ENCODE data around the gene ATP9A.
"Not testable (repeated sequence)": the region's sequence is repeated elsewhere in the genome, so short reads cannot be mapped to it uniquely, and the experiment has no call there.

The ATP9A gene

GRCh38 chr20:51660672-51661608 lies 107.2 kb downstream of the ATP9A start:
- no peak for DNase-seq
- no peaks in the 10 kb centered on the region for H3K27me3 ChIP-seq (replicated peaks; ENCODE audit: control insufficient read depth, insufficient read depth, low read length, poor library complexity, severe bottlenecking)
- H3K36me3 ChIP-seq (ENCODE audit: control insufficient read depth, insufficient read depth, low read length) = no peaks in the 10 kb centered on the region
- no peaks in the 10 kb centered on the region for H3K9me3 ChIP-seq (ENCODE audit: control insufficient read depth, low read length)
- no peak overlapping the region for H3K27ac ChIP-seq (ENCODE audit: insufficient read depth, low read length, poor library complexity, severe bottlenecking)
- H3K4me1 ChIP-seq (ENCODE audit: control insufficient read depth, insufficient read depth, low read length, poor library complexity, severe bottlenecking) = peaks cover 5% of the 10 kb centered on the region
- H3K4me3 ChIP-seq (ENCODE audit: insufficient read depth, low read depth, low read length, poor library complexity, severe bottlenecking) = no peak overlapping the region

GRCh38 chr20:51659491-51660050 lies 108.6 kb downstream of the ATP9A start:
- Histone ChIP-seq H3K36me3 (ENCODE audit: control insufficient read depth, insufficient read depth, low read length) (no peaks in the 10 kb centered on the region), H3K27ac (ENCODE audit: insufficient read depth, low read length, poor library complexity, severe bottlenecking) (no peak overlapping the region), H3K4me1 (ENCODE audit: control insufficient read depth, insufficient read depth, low read length, poor library complexity, severe bottlenecking) (peaks cover 5% of the 10 kb centered on the region), H3K9me3 (ENCODE audit: control insufficient read depth, low read length) (no peaks in the 10 kb centered on the region), H3K27me3 (replicated peaks; ENCODE audit: control insufficient read depth, insufficient read depth, low read length, poor library complexity, severe bottlenecking) (no peaks in the 10 kb centered on the region), H3K4me3 (ENCODE audit: insufficient read depth, low read depth, low read length, poor library complexity, severe bottlenecking) (no peak overlapping the region)
- no peak for DNase-seq

GRCh38 chr20:51656726-51657260 lies 111.4 kb downstream of the ATP9A start:
- Histone ChIP-seq H3K4me1 (ENCODE audit: control insufficient read depth, insufficient read depth, low read length, poor library complexity, severe bottlenecking) (peaks cover 5% of the 10 kb centered on the region), H3K4me3 (ENCODE audit: insufficient read depth, low read depth, low read length, poor library complexity, severe bottlenecking) (no peak overlapping the region), H3K27ac (ENCODE audit: insufficient read depth, low read length, poor library complexity, severe bottlenecking) (no peak overlapping the region), H3K36me3 (ENCODE audit: control insufficient read depth, insufficient read depth, low read length) (no peaks in the 10 kb centered on the region), H3K27me3 (replicated peaks; ENCODE audit: control insufficient read depth, insufficient read depth, low read length, poor library complexity, severe bottlenecking) (no peaks in the 10 kb centered on the region), H3K9me3 (ENCODE audit: control insufficient read depth, low read length) (no peaks in the 10 kb centered on the region)
- no peak for DNase-seq

- not testable (repeated sequence) for H3K27ac ChIP-seq (ENCODE audit: insufficient read depth, low read length, poor library complexity, severe bottlenecking); H3K4me1 ChIP-seq (ENCODE audit: control insufficient read depth, insufficient read depth, low read length, poor library complexity, severe bottlenecking); H3K36me3 ChIP-seq (ENCODE audit: control insufficient read depth, insufficient read depth, low read length); H3K4me3 ChIP-seq (ENCODE audit: insufficient read depth, low read depth, low read length, poor library complexity, severe bottlenecking); DNase-seq; H3K9me3 ChIP-seq (ENCODE audit: control insufficient read depth, low read length); H3K27me3 ChIP-seq (replicated peaks; ENCODE audit: control insufficient read depth, insufficient read depth, low read length, poor library complexity, severe bottlenecking)
These were observed 112.1 kb downstream of the ATP9A start for GRCh38 chr20:51656089-51656488.

- Histone ChIP-seq H3K4me3 (ENCODE audit: insufficient read depth, low read depth, low read length, poor library complexity, severe bottlenecking) (no peak overlapping the region), H3K27me3 (replicated peaks; ENCODE audit: control insufficient read depth, insufficient read depth, low read length, poor library complexity, severe bottlenecking) (no peaks in the 10 kb centered on the region), H3K36me3 (ENCODE audit: control insufficient read depth, insufficient read depth, low read length) (no peaks in the 10 kb centered on the region), H3K4me1 (ENCODE audit: control insufficient read depth, insufficient read depth, low read length, poor library complexity, severe bottlenecking) (no peaks in the 10 kb centered on the region), H3K9me3 (ENCODE audit: control insufficient read depth, low read length) (no peaks in the 10 kb centered on the region), H3K27ac (ENCODE audit: insufficient read depth, low read length, poor library complexity, severe bottlenecking) (no peak overlapping the region)
- DNase-seq = no peak
These were observed 113.7 kb downstream of the ATP9A start for GRCh38 chr20:51654495-51654894.

GRCh38 chr20:51654060-51654459 lies 114.1 kb downstream of the ATP9A start:
- no peak overlapping the region for H3K27ac ChIP-seq (ENCODE audit: insufficient read depth, low read length, poor library complexity, severe bottlenecking)
- H3K36me3 ChIP-seq (ENCODE audit: control insufficient read depth, insufficient read depth, low read length) = no peaks in the 10 kb centered on the region
- H3K4me3 ChIP-seq (ENCODE audit: insufficient read depth, low read depth, low read length, poor library complexity, severe bottlenecking) = no peak overlapping the region
- no peak for DNase-seq
- no peaks in the 10 kb centered on the region for H3K9me3 ChIP-seq (ENCODE audit: control insufficient read depth, low read length)
- H3K4me1 ChIP-seq (ENCODE audit: control insufficient read depth, insufficient read depth, low read length, poor library complexity, severe bottlenecking) = no peaks in the 10 kb centered on the region
- no peaks in the 10 kb centered on the region for H3K27me3 ChIP-seq (replicated peaks; ENCODE audit: control insufficient read depth, insufficient read depth, low read length, poor library complexity, severe bottlenecking)

- no peak overlapping the region for H3K27ac ChIP-seq (ENCODE audit: insufficient read depth, low read length, poor library complexity, severe bottlenecking)
- no peak for DNase-seq
- H3K27me3 ChIP-seq (replicated peaks; ENCODE audit: control insufficient read depth, insufficient read depth, low read length, poor library complexity, severe bottlenecking) = no peaks in the 10 kb centered on the region
- H3K36me3 ChIP-seq (ENCODE audit: control insufficient read depth, insufficient read depth, low read length) = no peaks in the 10 kb centered on the region
- H3K4me1 ChIP-seq (ENCODE audit: control insufficient read depth, insufficient read depth, low read length, poor library complexity, severe bottlenecking) = no peaks in the 10 kb centered on the region
- H3K4me3 ChIP-seq (ENCODE audit: insufficient read depth, low read depth, low read length, poor library complexity, severe bottlenecking) = no peak overlapping the region
- no peaks in the 10 kb centered on the region for H3K9me3 ChIP-seq (ENCODE audit: control insufficient read depth, low read length)
These were observed 115.0 kb downstream of the ATP9A start for GRCh38 chr20:51653226-51653625.

GRCh38 chr20:51651921-51652549 lies 116.2 kb downstream of the ATP9A start:
- no peaks in the 10 kb centered on the region for H3K27me3 ChIP-seq (replicated peaks; ENCODE audit: control insufficient read depth, insufficient read depth, low read length, poor library complexity, severe bottlenecking)
- H3K36me3 ChIP-seq (ENCODE audit: control insufficient read depth, insufficient read depth, low read length) = no peaks in the 10 kb centered on the region
- no peak overlapping the region for H3K27ac ChIP-seq (ENCODE audit: insufficient read depth, low read length, poor library complexity, severe bottlenecking)
- H3K9me3 ChIP-seq (ENCODE audit: control insufficient read depth, low read length) = no peaks in the 10 kb centered on the region
- no peak overlapping the region for H3K4me3 ChIP-seq (ENCODE audit: insufficient read depth, low read depth, low read length, poor library complexity, severe bottlenecking)
- no peaks in the 10 kb centered on the region for H3K4me1 ChIP-seq (ENCODE audit: control insufficient read depth, insufficient read depth, low read length, poor library complexity, severe bottlenecking)
- DNase-seq = no peak

- Histone ChIP-seq H3K36me3 (ENCODE audit: control insufficient read depth, insufficient read depth, low read length) (no peaks in the 10 kb centered on the region), H3K27me3 (replicated peaks; ENCODE audit: control insufficient read depth, insufficient read depth, low read length, poor library complexity, severe bottlenecking) (no peaks in the 10 kb centered on the region), H3K27ac (ENCODE audit: insufficient read depth, low read length, poor library complexity, severe bottlenecking) (no peak overlapping the region), H3K4me3 (ENCODE audit: insufficient read depth, low read depth, low read length, poor library complexity, severe bottlenecking) (no peak overlapping the region), H3K4me1 (ENCODE audit: control insufficient read depth, insufficient read depth, low read length, poor library complexity, severe bottlenecking) (no peaks in the 10 kb centered on the region), H3K9me3 (ENCODE audit: control insufficient read depth, low read length) (no peaks in the 10 kb centered on the region)
- DNase-seq = no peak
These were observed 117.5 kb downstream of the ATP9A start for GRCh38 chr20:51650685-51651134.

- Histone ChIP-seq H3K27ac (ENCODE audit: insufficient read depth, low read length, poor library complexity, severe bottlenecking) (no peak overlapping the region), H3K4me3 (ENCODE audit: insufficient read depth, low read depth, low read length, poor library complexity, severe bottlenecking) (no peak overlapping the region), H3K27me3 (replicated peaks; ENCODE audit: control insufficient read depth, insufficient read depth, low read length, poor library complexity, severe bottlenecking) (no peaks in the 10 kb centered on the region), H3K9me3 (ENCODE audit: control insufficient read depth, low read length) (no peaks in the 10 kb centered on the region), H3K36me3 (ENCODE audit: control insufficient read depth, insufficient read depth, low read length) (no peaks in the 10 kb centered on the region), H3K4me1 (ENCODE audit: control insufficient read depth, insufficient read depth, low read length, poor library complexity, severe bottlenecking) (no peaks in the 10 kb centered on the region)
- DNase-seq = no peak
These were observed 119.6 kb downstream of the ATP9A start for GRCh38 chr20:51648571-51648947.
